Thyroid gland (tissue), 4 donors: ENCODE data around the gene CACNA2D3.

Experiments used
- CTCF ChIP-seq, 6 experiments: fragments of 200-600 bp in 3 of 6; fragments of 450-650 bp in 3 of 6; sonication (generic) in 3 of 6; IDR thresholded peaks; one replicate each; pipeline ENCODE4 v1.5.1; 2016 to 2019; ENCODE audit warnings: antibody characterized with exemption in 6 of 6, mild to moderate bottlenecking in 2 of 6, inconsistent platforms in 1 of 6, moderate library complexity in 1 of 6
- POLR2A ChIP-seq, 2 donors: fragments of 450-650 bp; IDR thresholded peaks; one replicate each; pipeline ENCODE4 v1.6.1; 2017; ENCODE audit warnings: antibody characterized with exemption in 2 of 2, mild to moderate bottlenecking in 2 of 2, moderate library complexity in 1 of 2

GRCh38 chr3:54198556-54198955 is 76.2 kb downstream of the CACNA2D3 start:
- TF ChIP-seq CTCF (IDR thresholded peaks at IDR 0.05): no peak
- no peak for TF ChIP-seq POLR2A (IDR thresholded peaks at IDR 0.05)
